ENCODE measurements around the gene POLR3A. TPM values are rescaled to one million over a fixed set of nuclear protein-coding genes. Genes with fewer than 3 reads are reported as not detected.
"Not testable (repeated sequence)": the region's sequence is repeated elsewhere in the genome, so short reads cannot be mapped to it uniquely, and the experiment has no call there.

Gene POLR3A
- polyA plus RNA-seq, 3 donors = 17.0 to 21.6 (median 21.4) TPM

- no peak for DNase-seq
These were observed 662 bp downstream of the POLR3A start for GRCh38 chr10:78028438-78029268.

- DNase-seq = no peak
These were observed 3.5 kb downstream of the POLR3A start for GRCh38 chr10:78025685-78026364.

DNA sequence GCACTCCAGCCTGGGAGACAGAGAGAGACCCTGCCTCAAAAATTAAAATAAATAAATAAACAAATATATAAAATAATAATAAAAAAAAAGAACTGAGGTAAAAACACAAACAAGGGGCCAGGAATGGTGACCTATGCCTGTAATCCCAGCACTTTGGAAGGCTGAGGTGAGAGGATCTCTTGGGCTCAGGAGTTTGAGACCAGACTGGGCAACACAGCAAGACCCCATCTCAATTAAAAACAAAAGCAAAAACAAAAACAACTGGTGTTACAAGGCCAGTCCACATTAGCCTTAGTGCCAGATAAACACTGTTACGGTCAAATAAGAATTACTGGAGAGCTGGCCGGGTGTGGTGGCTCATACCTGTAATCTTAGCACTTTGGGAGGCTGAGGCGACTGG, 5.6 kb downstream of the POLR3A start:
- no peak for DNase-seq

- DNase-seq = no peak
These were observed 8.1 kb downstream of the POLR3A start for GRCh38 chr10:78021201-78021600.

DNA sequence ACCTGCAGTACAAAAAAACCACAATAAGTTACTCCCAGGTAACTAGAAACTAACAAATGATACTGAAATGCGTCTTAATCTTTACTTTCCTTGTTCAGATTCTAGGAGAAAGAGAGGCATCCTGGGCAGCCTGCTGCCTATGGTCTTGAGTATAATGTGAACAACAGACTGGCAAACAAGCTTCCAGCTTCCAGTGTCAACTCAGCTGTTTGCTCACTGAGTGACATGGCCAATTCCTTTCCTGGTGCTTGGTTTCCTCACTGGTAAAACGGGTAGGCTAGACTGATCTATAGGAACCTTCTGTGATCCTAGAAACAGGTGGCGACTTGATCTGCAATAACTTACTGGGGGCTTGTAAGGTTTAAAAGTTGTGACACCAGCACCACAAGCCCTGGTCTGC, 10.1 kb downstream of the POLR3A start:
- DNase-seq = no peak

DNA sequence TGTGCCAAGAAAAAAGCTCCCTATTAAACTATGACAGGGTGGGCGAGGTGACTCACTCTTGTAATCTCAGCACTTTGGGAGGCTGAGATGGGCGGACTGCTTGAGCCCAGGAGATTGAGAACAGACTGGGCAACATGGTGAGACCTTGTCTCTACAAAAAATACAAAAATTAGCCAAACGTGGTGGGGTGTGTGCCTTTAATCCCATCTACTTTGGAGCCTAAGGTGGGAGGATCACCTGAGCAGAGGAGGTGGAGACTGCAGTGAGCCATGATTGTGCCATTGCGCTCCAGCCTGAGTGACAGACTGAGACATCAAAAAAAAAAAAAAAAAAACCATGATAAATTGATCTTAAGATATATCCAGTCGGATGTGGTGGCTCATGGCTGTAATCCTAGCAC, 11.5 kb downstream of the POLR3A start:
- DNase-seq = no peak

- no peak for DNase-seq
These were observed 13.8 kb downstream of the POLR3A start for GRCh38 chr10:78015546-78015945.

GRCh38 chr10:78013564-78013963, 15.8 kb downstream of the POLR3A start:
- no peak for DNase-seq

DNA sequence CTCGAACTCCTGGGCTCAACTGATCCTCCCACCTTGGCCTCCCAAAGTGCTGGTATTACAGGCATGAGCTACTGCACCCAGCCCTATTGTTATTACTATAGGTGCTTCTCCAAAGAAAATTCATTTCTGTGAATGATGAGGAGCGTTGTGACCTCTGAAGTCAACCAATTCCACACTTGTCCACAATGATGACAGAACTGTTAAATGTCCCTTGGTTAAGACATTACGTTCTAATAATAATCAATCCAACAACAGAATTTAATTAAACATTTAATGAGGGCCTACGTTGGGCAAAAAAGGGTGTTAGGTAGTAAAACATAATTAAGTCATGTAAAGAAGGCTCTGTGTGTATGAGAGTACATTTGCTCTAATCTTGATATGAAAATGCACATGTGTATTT, 18.2 kb downstream of the POLR3A start:
- no peak for DNase-seq

DNA sequence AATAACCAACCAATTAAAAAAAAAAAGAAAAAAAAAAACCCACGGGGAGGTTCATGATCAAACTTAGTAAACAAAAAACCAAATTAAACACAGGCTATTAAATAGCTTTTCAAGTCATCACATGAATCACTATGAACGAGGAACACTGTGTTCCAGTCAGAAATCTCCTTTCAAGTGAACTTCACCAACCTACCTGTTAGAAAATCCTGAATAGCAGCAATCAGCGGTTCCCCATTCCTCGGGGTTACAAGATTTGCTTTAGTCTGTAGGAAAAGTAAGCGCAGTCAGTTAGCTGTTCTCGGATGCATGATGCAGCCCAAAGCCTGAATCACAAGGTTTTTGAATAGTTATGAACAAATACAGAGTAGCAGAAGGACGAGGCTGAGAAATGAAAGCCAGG, 19.0 kb downstream of the POLR3A start:
- DNase-seq = no peak

GRCh38 chr10:78009662-78010061, 19.7 kb downstream of the POLR3A start:
- no peak for DNase-seq

DNA sequence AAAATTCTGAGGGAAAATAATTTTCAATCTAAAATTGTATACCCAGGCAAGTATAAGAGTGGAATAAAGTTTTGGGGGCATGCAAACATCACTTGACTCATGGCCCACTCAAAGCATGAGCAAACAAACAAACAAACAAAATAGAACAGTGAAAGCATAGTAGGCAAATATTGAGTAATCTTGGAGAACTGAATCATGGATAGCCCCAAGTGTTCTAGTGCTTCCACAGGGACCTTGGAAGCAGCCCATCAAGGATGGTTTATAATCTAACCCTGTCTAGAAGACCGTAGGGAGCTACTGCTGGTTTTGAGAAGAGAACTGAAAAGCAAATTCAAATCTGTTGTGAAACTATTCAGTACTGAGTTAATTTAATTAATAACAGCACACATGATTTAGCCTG, 22.1 kb downstream of the POLR3A start:
- DNase-seq = no peak

GRCh38 chr10:78004215-78005026, 24.9 kb downstream of the POLR3A start:
- no peak for DNase-seq

DNA sequence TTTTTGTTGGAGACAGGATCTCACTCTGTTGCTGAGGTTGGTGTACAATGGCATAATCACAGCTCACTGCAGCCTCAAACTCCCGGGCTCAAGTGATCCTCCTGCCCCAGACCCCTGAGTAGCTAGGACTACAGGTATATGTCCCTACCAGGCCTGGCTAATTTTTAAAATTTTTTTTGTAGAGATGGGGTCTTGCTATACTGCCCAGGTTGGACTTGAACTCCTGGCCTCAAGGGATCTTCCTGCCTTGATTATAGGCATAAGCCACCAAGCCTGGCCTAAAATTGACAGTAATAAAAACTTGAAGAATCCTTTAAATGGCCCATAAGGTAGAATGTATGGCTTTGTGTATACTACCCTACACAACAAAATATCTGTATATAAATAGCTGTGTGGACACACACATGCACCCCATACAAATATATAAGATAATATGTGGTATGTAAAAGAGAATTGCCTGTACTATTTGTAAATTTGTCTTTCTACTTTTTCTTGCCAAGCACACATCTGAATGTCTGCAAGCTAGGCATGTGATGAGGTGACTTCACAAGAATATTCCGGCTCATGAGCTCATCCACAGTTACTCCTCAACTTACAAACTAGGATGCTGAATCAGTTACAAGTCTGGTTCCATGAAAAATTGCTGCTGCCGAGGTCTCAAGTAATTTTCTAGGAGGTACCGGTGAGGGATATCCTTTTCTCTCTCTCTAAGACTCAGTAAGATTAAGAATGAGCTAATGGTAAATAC, 26.6 kb downstream of the POLR3A start:
- no peak for DNase-seq

DNA sequence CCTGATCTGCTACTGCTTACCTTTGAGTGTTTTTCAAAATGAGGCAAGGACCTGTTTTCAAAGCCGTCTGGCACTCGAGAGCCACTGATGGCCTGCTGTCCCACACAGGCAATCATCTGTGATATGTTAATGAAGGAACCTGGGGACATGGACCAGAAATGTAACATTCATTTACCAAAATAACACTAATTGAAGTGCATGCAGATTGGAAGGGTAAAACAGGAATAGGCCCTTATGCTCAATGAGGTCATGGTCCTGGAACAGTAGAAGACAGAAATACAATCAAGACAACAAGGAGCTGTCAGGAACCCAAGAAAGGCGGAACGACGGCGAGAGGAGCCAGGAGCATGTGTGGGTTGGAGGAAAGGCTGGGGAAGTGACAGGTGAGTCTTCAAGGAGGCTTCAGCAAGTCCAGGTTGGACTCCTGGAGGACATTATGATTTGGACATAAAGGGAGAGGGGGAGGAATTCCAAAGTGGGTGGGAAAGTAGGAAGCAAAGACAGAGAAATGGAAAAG, 28.3 kb downstream of the POLR3A start:
- DNase-seq = no peak

GRCh38 chr10:78000206-78000605, 29.1 kb downstream of the POLR3A start:
- no peak for DNase-seq

GRCh38 chr10:77998780-77999179, 30.5 kb downstream of the POLR3A start:
- not testable (repeated sequence) for DNase-seq

DNA sequence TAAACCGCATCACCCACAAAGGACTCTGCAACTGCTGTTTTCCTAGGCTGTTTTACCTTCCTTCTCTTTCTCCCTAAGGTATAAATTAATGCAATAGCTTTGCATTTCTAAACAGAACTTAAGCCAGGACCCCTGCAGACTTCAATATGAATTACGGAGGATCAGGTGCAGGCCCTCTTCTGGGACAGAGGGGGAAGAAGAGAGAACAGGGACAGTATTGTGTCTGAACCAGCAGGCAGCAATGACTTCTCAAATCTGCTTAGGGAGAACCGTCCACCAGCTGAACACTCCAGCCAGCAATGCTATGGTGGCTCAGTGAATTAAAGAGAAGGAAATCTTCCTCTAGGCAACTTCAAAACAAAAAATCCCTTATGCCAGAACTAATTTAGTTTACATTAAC, 35.7 kb downstream of the POLR3A start:
- no peak for DNase-seq

GRCh38 chr10:77989081-77989724, 40.1 kb downstream of the POLR3A start:
- no peak for DNase-seq

- DNase-seq = no peak
These were observed 41.6 kb downstream of the POLR3A start for GRCh38 chr10:77987671-77988255.

GRCh38 chr10:77984986-77985385, 44.3 kb downstream of the POLR3A start:
- DNase-seq = no peak

Data from renal pelvis (tissue), 4 donors.